MM.1S (cell line): ENCODE results near the gene MTMR12.

Experiments
- DNase-seq: peaks from one replicate; pipeline ENCODE4 v3.0.0-alpha.2; 2015
- H2AFZ ChIP-seq: fragments of 300-600 bp; sonication (generic); 2 replicates; pipeline ENCODE4 v1.6.0; 2016; ENCODE audit warnings: antibody characterized with exemption, low read length
- H3F3A ChIP-seq: fragments of 300-600 bp; sonication (generic); 2 replicates; pipeline ENCODE4 v1.6.1; 2016; ENCODE audit warnings: mild to moderate bottlenecking, antibody characterized with exemption, low read length, moderate library complexity, mixed read lengths; ENCODE audit not compliant: insufficient read depth
- H3K27ac ChIP-seq: fragments of 300-600 bp; sonication (generic); 2 replicates; pipeline ENCODE4 v1.5.1; 2016; ENCODE audit warnings: mild to moderate bottlenecking, low read length
- H3K27me3 ChIP-seq: fragments of 300-600 bp; sonication (generic); replicated peaks from 2 replicates; pipeline ENCODE4 v1.6.0; 2016; ENCODE audit warnings: low read length; ENCODE audit not compliant: insufficient read depth
- H3K36me3 ChIP-seq: fragments of 300-600 bp; sonication (generic); replicated peaks from 2 replicates; pipeline ENCODE4 v1.6.1; 2016; ENCODE audit warnings: mild to moderate bottlenecking, low read length, mixed read lengths; ENCODE audit not compliant: insufficient read depth
- H3K4me1 ChIP-seq: fragments of 300-600 bp; sonication (generic); 2 replicates; pipeline ENCODE4 v1.6.1; 2016; ENCODE audit warnings: low read length, mixed read lengths
- H3K4me2 ChIP-seq: fragments of 300-600 bp; sonication (generic); 2 replicates; pipeline ENCODE4 v1.6.0; 2016; ENCODE audit warnings: low read depth, low read length
- H3K4me3 ChIP-seq: fragments of 300-600 bp; sonication (generic); 2 replicates; pipeline ENCODE4 v1.5.1; 2016; ENCODE audit warnings: low read length, mixed read lengths
- H3K79me2 ChIP-seq: fragments of 300-600 bp; sonication (generic); 2 replicates; pipeline ENCODE4 v1.6.1; 2016; ENCODE audit warnings: mixed run types, low read length, mixed read lengths
- H3K9ac ChIP-seq: fragments of 300-600 bp; sonication (generic); 2 replicates; pipeline ENCODE4 v1.6.1; 2016; ENCODE audit warnings: low read length, mixed read lengths
- H3K9me2 ChIP-seq: fragments of 300-600 bp; sonication (generic); replicated peaks from 2 replicates; pipeline ENCODE4 v1.6.1; 2016; ENCODE audit warnings: mild to moderate bottlenecking, low read length, mixed read lengths; ENCODE audit not compliant: insufficient read depth
- H3K9me3 ChIP-seq: fragments of 300-600 bp; sonication (generic); replicated peaks from 2 replicates; pipeline ENCODE4 v1.6.1; 2016; ENCODE audit warnings: mild to moderate bottlenecking, low read length, mixed read lengths; ENCODE audit not compliant: insufficient read depth
- H4K20me1 ChIP-seq: fragments of 300-600 bp; sonication (generic); 2 replicates; pipeline ENCODE4 v1.6.1; 2016; ENCODE audit warnings: mild to moderate bottlenecking, low read length, moderate library complexity, mixed read lengths; ENCODE audit not compliant: insufficient read depth
- EZH2 ChIP-seq: fragments of 300-600 bp; sonication (generic); optimal IDR thresholded peaks from 2 replicates; pipeline ENCODE3; 2017; ENCODE audit warnings: low read depth, mild to moderate bottlenecking, antibody characterized with exemption, low read length, mixed read lengths
- EZH2phosphoT487 ChIP-seq: fragments of 300-600 bp; sonication (generic); IDR thresholded peaks from 2 replicates; pipeline ENCODE4 v1.6.1; 2018; ENCODE audit warnings: antibody characterized with exemption, low read length
- TF ChIP-seq, protein P1 (sequence below): fragments of 300-600 bp; sonication (generic); IDR thresholded peaks from 2 replicates; pipeline ENCODE4 v1.5.1; 2016; ENCODE audit warnings: antibody characterized with exemption, low read length, mixed read lengths

The MTMR12 gene

DNA sequence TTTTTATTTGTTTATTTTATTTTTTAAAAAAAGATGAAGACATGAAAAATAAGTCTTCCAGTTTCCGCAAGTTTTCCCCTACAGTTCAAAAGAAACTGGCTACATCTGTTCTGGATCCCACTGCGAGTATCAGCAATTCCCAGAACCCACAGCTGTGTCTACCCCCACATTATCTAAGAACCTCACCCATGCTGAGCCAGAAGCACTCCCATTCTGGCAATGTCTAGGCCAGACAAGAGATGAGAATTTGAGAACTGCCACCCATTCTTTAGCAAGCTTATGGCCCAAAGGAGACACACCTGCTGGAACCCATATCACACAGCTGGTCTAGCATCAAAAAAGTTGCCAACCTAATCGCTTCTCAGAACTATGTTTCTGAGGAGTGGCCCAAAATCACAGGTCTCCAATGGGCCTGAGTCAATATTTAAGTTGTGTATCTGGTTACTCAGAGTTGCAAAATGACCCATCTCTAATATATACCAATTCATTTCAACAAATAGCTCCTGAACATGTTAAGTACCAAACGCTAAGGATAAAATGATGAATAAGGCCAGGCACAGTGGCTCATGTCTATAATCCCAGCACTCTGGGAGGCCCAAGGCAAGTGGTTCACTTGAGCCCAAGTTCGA is 27.1 kb downstream of the MTMR12 start:
- Histone ChIP-seq H3K9me2 (no peaks in the 10 kb centered on the region), H3K79me2 (peaks cover 75% of the 10 kb centered on the region), H3K36me3 (no peaks in the 10 kb centered on the region; the same call in 1 of the 2 replicates), H3K4me1 (peaks cover 77% of the 10 kb centered on the region), H3K4me3 (no peak overlapping the region), H2AFZ (no peak overlapping the region), H3F3A (peaks cover 63% of the 10 kb centered on the region), H3K27me3 (no peaks in the 10 kb centered on the region), H3K9me3 (no peaks in the 10 kb centered on the region), H3K4me2 (peak overlapping the region; percentile 54; the same call in 1 of the 2 replicates), H4K20me1 (no peaks in the 10 kb centered on the region), H3K9ac (peak overlapping the region; percentile 56; the same call in 1 of the 2 replicates), H3K27ac (peak overlapping the region; percentile 93; the same call in 1 of the 2 replicates)
- DNase-seq: peak; percentile 33
- TF ChIP-seq EZH2phosphoT487: no peak
- TF ChIP-seq EZH2: no peak
- TF ChIP-seq, protein P1, sequence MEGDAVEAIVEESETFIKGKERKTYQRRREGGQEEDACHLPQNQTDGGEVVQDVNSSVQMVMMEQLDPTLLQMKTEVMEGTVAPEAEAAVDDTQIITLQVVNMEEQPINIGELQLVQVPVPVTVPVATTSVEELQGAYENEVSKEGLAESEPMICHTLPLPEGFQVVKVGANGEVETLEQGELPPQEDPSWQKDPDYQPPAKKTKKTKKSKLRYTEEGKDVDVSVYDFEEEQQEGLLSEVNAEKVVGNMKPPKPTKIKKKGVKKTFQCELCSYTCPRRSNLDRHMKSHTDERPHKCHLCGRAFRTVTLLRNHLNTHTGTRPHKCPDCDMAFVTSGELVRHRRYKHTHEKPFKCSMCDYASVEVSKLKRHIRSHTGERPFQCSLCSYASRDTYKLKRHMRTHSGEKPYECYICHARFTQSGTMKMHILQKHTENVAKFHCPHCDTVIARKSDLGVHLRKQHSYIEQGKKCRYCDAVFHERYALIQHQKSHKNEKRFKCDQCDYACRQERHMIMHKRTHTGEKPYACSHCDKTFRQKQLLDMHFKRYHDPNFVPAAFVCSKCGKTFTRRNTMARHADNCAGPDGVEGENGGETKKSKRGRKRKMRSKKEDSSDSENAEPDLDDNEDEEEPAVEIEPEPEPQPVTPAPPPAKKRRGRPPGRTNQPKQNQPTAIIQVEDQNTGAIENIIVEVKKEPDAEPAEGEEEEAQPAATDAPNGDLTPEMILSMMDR: no peak

DNA sequence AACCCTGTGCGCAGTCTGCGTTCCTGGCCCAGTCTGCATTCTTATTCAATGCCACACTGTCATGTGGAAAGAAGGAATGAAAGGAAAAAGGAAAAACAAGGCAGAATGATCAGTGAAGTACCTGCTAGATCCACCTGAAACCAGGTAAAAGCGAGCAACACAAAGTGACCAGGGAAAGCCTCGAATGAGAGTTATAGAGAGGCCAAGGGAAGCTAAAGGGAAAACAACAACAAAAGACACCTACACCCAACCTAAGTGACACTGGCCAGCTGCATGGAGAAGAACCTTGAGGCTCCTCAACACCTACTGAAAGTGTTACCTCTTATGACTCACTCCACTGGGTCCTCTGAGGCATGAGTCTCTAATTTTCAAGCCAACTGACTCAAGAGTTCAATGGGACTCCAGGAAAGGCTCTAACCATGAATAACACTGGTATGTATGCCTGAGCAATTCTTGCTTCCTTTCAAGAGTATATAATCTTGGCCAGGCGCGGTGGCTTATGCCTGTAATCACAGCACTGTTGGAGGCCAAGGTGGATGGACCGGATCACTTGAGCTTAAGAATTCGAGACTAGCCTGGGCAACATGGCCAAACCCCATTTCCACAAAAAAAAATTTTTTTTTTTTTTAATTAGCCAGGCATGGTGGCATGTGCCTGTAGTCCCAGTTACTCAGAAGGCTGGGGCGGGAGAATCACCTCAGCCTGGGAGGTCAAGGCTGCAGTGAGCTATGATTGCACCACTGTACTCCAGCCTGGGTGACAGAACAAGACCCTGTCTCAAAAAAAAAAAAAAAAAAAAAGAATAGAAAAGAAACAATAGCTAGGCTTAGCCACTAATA is 29.0 kb downstream of the MTMR12 start:
- Histone ChIP-seq H3K79me2 (peaks cover 69% of the 10 kb centered on the region), H3K27me3 (no peaks in the 10 kb centered on the region), H3F3A (peaks cover 77% of the 10 kb centered on the region), H3K9me3 (no peaks in the 10 kb centered on the region), H3K4me1 (peaks cover 80% of the 10 kb centered on the region), H2AFZ (no peak overlapping the region), H3K27ac (peak overlapping the region; percentile 32; the same call in 1 of the 2 replicates), H4K20me1 (no peaks in the 10 kb centered on the region), H3K36me3 (no peaks in the 10 kb centered on the region; the same call in 1 of the 2 replicates), H3K9me2 (no peaks in the 10 kb centered on the region), H3K4me2 (no peak overlapping the region), H3K9ac (no peak overlapping the region), H3K4me3 (no peak overlapping the region)
- TF ChIP-seq, protein P1: no peak
- TF ChIP-seq EZH2 (no peak), EZH2phosphoT487 (no peak)
- DNase-seq: peak; percentile 29

DNA sequence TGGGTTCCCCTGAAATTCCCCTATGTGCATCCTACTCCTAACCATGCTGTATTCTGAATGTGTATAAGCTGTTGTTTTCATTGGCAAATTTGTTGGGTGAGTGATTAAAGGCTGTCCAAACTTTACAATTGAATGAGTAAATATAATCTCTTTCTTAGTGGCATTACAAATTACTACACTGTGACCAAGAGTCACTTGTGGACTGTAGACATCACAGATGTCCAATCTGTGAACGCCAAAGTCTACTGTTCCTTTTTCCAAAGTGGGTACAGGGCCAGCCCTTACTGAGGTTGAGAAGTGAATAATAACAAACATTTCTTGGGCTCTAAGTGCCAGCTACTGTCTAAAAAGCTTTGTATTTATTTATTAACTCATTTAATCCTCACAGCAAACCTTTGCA is 29.7 kb downstream of the MTMR12 start:
- Histone ChIP-seq H3F3A (peaks cover 77% of the 10 kb centered on the region), H3K4me2 (no peak overlapping the region), H3K9me3 (no peaks in the 10 kb centered on the region), H2AFZ (no peak overlapping the region), H3K4me3 (no peak overlapping the region), H3K9ac (no peak overlapping the region), H3K27me3 (no peaks in the 10 kb centered on the region), H3K36me3 (no peaks in the 10 kb centered on the region; the same call in 1 of the 2 replicates), H3K79me2 (peaks cover 69% of the 10 kb centered on the region), H3K27ac (peak overlapping the region; percentile 32; the same call in 1 of the 2 replicates), H4K20me1 (no peaks in the 10 kb centered on the region), H3K4me1 (peaks cover 81% of the 10 kb centered on the region), H3K9me2 (no peaks in the 10 kb centered on the region)
- TF ChIP-seq, protein P1: no peak
- TF ChIP-seq EZH2phosphoT487: no peak
- TF ChIP-seq EZH2: no peak
- DNase-seq: no peak
